MM.1S (cell line): Measurements from ENCODE around the gene EFCAB6.

Source experiments
- CTCF ChIP-seq: fragments of 300-600 bp; sonication (generic); IDR thresholded peaks from 2 replicates; pipeline ENCODE4 v1.5.1; 2016; ENCODE audit warnings: antibody characterized with exemption, low read length, mixed read lengths
- EZH2 ChIP-seq: fragments of 300-600 bp; sonication (generic); optimal IDR thresholded peaks from 2 replicates; pipeline ENCODE3; 2017; ENCODE audit warnings: low read depth, mild to moderate bottlenecking, antibody characterized with exemption, low read length, mixed read lengths
- EZH2phosphoT487 ChIP-seq: fragments of 300-600 bp; sonication (generic); IDR thresholded peaks from 2 replicates; pipeline ENCODE4 v1.6.1; 2018; ENCODE audit warnings: antibody characterized with exemption, low read length

DNA sequence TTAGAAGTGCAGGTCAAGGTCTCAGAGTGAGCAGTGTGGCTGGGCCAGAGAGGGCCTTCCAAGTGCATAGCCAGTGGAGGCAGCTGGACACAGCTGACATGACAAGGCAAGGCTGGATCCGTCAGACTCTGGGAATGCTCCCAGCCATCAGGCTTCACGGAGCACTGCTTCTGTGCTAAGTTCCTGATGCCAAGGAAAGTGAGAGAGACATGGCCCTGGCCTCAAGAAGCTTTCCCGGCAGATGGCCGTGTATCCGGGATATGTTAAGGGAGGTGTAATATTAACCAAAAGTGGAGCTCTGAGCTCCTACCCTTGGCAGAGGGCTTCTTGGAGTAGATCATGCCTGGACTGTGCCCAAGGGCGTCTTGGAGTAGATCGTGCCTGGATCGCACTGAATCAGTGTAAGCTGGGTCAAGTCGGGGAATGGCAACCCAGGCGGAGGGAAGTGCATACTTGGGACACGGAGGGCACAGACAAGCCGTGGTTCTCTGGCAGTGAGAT lies 7.4 kb upstream of the EFCAB6 start:
- TF ChIP-seq EZH2phosphoT487: no peak
- TF ChIP-seq CTCF: no peak
- no peak for TF ChIP-seq EZH2
